Aorta (tissue), 5 donors: ENCODE measurements around the gene USP10. TPM values are rescaled to one million over a fixed set of nuclear protein-coding genes. Genes with fewer than 3 reads are reported as not detected.

Source experiments
- ATAC-seq: fragments of 200-7000 bp; cut with Tn5 transposase; one replicate; pipeline ENCODE4 v1.9.1; 2022; ENCODE audit warnings: moderate library complexity; ENCODE audit not compliant: low FRiP score
- DNase-seq, 2 donors: peaks; one replicate each; pipeline ENCODE4 v3.0.0-alpha.2; 2020
- H3K27ac ChIP-seq, 2 donors: one replicate each; pipeline ENCODE4 v1.5.1; 2013; ENCODE audit warnings: low read length in 2 of 2, mild to moderate bottlenecking in 2 of 2, moderate library complexity in 2 of 2, control low read depth in 1 of 2, inconsistent platforms in 1 of 2, low read depth in 1 of 2
- H3K27me3 ChIP-seq, 2 donors: one replicate each; pipeline ENCODE4 v1.6.1; 2013; ENCODE audit warnings: control low read depth in 1 of 2, low read length in 1 of 2, mild to moderate bottlenecking in 1 of 2, moderate library complexity in 1 of 2; ENCODE audit not compliant: insufficient read depth in 2 of 2, control insufficient read depth in 1 of 2
- H3K36me3 ChIP-seq, 2 donors: one replicate each; pipeline ENCODE4 v1.6.1; 2013; ENCODE audit warnings: control low read depth in 1 of 2, low read length in 1 of 2, mild to moderate bottlenecking in 1 of 2; ENCODE audit not compliant: insufficient read depth in 2 of 2, control insufficient read depth in 1 of 2
- H3K4me1 ChIP-seq, 2 donors: one replicate each; pipeline ENCODE4 v1.6.1; 2013; ENCODE audit warnings: low read length in 2 of 2, control low read depth in 1 of 2, mild to moderate bottlenecking in 1 of 2, moderate library complexity in 1 of 2; ENCODE audit not compliant: insufficient read depth in 2 of 2, control insufficient read depth in 1 of 2
- H3K4me3 ChIP-seq, 2 donors: one replicate each; pipeline ENCODE4 v1.5.1; 2013; ENCODE audit warnings: low read length in 2 of 2, control low read depth in 1 of 2, mild to moderate bottlenecking in 1 of 2
- H3K9me3 ChIP-seq: one replicate; pipeline ENCODE4 v1.6.1; 2013; ENCODE audit warnings: mild to moderate bottlenecking, low read length; ENCODE audit not compliant: control insufficient read depth
- WGBS, 2 donors: extraction: QIAGEN DNeasy Blood & Tissue Kit; methylation state at CpG; one replicate each; pipeline ENCODE4 v1.1.7; 2013; 5-methylcytosine and 5-hydroxymethylcytosine counted together
- intact Hi-C, 2 donors: fragments of 100-400 bp; cut with DNase I; formaldehyde crosslinking; loops; one replicate each; pipeline versions ENCODE4 v1.14.2 to v1.15.0; 2022
- polyA plus RNA-seq, 2 donors: library from polyadenylated mRNA; stranded (reverse); fragments of 200-250 nt; gene quantifications; one replicate each; pipeline ENCODE4 v1.2.3, GENCODE V29; 2013
- total RNA-seq, 2 donors: library from RNA; stranded (reverse); fragmentation: NEBNext Ultra II Directional; extraction: Animal tissue kit (Norgen Biotek cat#: 25700); gene quantifications; one replicate each; pipeline ENCODE4 v1.2.1, GENCODE V29; 2021
- donor health status: healthy with polysubstance abuse.
- donor health status: Bipolar disorder and iron deficiency.
- donor health status: DM: no; HTN: no; CAD: no.
- donor health status: DM: no; HTN: no; CAD: no.
- donor health status: DM: yes; HTN: yes; CAD: no.

The USP10 gene
- total and polyA plus RNA-seq, 4 donors, result 14.0 to 59.4 (median 40.1) TPM

- ATAC-seq, result no peak
- Histone ChIP-seq H3K27me3 (no peaks in the 10 kb centered on the region), H3K36me3 (no peaks in the 10 kb centered on the region), H3K4me3 (no peak overlapping the region), H3K4me1 (no peaks in the 10 kb centered on the region), H3K9me3 (no peaks in the 10 kb centered on the region), H3K27ac (no peak overlapping the region)
- peak; percentile 62 to 74 for DNase-seq
- intact Hi-C loops, result no loop called here
- WGBS, 2 donors, result 23 to 30% methylated on average over 11 of the region's 11 CpGs
Measured at GRCh38 chr16:84785843-84786581, 86.2 kb downstream of the USP10 start.

DNA sequence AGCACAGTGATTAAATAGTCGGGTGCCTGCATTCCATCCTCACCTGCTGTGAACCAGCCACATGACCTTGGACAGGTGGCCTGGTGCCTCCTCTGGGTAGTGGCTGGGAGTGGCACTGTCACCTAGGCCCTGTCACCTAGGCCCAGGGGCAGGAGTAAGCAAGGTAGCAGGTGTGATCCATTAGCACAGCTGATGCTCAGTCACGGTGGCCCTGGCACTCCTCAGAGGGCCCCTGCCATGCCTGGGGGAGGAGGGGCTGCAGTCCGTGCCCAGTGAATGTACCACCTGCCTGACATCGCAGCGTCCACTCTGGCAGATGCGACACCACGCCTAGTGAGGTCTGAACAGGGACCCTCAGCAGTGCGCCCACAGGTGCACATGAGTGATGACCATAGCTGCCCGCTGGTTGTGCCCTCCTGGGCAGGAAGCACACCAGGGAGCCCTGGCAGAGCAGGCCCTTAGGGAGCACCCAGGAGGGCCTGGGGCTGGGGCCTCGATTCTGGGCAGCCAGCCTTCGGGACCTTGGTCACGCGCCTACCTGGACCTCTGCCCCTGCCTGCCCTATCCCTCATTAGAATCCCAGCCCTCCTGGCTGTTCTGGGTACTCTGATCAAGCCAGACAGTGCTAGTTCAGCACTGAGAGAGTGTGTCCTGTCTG is 86.9 kb downstream of the USP10 start:
- WGBS, 2 donors, result 51 to 58% methylated on average over 13 of the region's 13 CpGs
- Histone ChIP-seq H3K36me3 (no peaks in the 10 kb centered on the region), H3K9me3 (no peaks in the 10 kb centered on the region), H3K27ac (no peak overlapping the region), H3K27me3 (no peaks in the 10 kb centered on the region), H3K4me3 (no peak overlapping the region), H3K4me1 (no peaks in the 10 kb centered on the region)
- intact Hi-C loops, result no loop called here
- ATAC-seq (no peak), DNase-seq (peak in 1 of 2 donors; percentile 69)

- Histone ChIP-seq H3K9me3 (no peaks in the 10 kb centered on the region), H3K27me3 (no peaks in the 10 kb centered on the region), H3K4me3 (no peak overlapping the region), H3K27ac (no peak overlapping the region), H3K4me1 (no peaks in the 10 kb centered on the region), H3K36me3 (no peaks in the 10 kb centered on the region)
- DNase-seq (peak in 1 of 2 donors; percentile 5), ATAC-seq (no peak)
- WGBS, 2 donors, result 25 to 29% methylated on average over 5 of the region's 5 CpGs
- intact Hi-C loops, result no loop called here
Measured at GRCh38 chr16:84787263-84787622, 87.4 kb downstream of the USP10 start.

- intact Hi-C loops, result no loop called here
- DNase-seq (peak in 1 of 2 donors; percentile 63), ATAC-seq (no peak)
- Histone ChIP-seq H3K27ac (no peak overlapping the region), H3K9me3 (no peaks in the 10 kb centered on the region), H3K36me3 (no peaks in the 10 kb centered on the region), H3K4me1 (no peaks in the 10 kb centered on the region), H3K27me3 (no peaks in the 10 kb centered on the region), H3K4me3 (no peak overlapping the region)
- WGBS, 2 donors, result 96 to 97% methylated on average over 22 of the region's 22 CpGs
Measured at GRCh38 chr16:84788920-84789391, 89.2 kb downstream of the USP10 start.

DNA sequence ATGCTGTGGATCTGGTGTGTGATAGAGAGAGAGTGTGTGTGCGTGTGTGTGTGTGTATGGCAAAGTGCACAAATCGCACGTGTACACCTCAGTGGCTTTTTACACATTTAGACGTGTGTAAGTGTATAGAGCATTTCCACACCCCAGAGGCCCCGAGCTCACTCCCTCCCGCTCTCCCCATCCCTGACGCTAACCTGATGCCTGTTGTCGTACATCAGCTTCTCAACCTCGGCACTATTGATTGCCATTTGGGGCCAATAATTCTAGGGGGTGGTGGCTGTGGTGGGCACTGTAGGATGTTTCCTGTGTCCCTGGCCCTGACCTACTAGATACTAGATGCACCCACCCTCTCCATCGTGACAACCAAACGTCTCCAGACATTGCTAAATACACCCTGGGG is 89.6 kb downstream of the USP10 start:
- H3K36me3 ChIP-seq, result no peaks in the 10 kb centered on the region
- no peaks in the 10 kb centered on the region for H3K4me1 ChIP-seq
- H3K27ac ChIP-seq, result no peak overlapping the region
- H3K9me3 ChIP-seq, result no peaks in the 10 kb centered on the region
- H3K4me3 ChIP-seq, result no peak overlapping the region
- DNase-seq (no peak), ATAC-seq (no peak)
- intact Hi-C loops, result no loop called here
- no peaks in the 10 kb centered on the region for H3K27me3 ChIP-seq
- 88 to 92% methylated on average over 11 of the region's 11 CpGs for WGBS, 2 donors

DNA sequence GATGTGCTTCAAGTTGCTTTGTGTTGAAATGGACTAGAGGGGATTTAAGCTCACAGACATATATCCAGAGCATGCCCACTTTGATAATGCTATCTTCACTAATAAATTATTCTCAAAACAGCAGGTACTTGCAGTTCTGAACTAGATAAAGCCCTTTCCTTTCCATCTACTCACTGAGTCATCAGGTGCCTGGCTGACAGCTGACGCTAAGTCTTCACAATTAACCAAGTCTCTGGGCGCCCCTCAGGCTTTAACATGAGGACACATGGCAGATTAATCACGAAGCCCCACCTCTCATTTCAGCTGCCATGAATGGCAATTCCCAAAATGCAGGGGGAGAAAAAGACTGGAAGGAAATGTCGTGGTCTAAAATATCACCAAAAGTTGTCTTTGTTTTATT is 90.5 kb downstream of the USP10 start:
- no peak for ATAC-seq
- WGBS, 2 donors, result 94 to 96% methylated on average over 4 of the region's 4 CpGs
- H3K4me3 ChIP-seq, result no peak overlapping the region
- peak in 1 of 2 donors; percentile 12 for DNase-seq
- intact Hi-C loops, result no loop called here
- no peaks in the 10 kb centered on the region for H3K36me3 ChIP-seq
- H3K27me3 ChIP-seq, result no peaks in the 10 kb centered on the region
- H3K9me3 ChIP-seq, result no peaks in the 10 kb centered on the region
- no peaks in the 10 kb centered on the region for H3K4me1 ChIP-seq
- H3K27ac ChIP-seq, result no peak overlapping the region

- no peak overlapping the region for H3K27ac ChIP-seq
Measured at GRCh38 chr16:84791088-84791487, 91.3 kb downstream of the USP10 start.

GRCh38 chr16:84791501-84791900 is 91.7 kb downstream of the USP10 start:
- Histone ChIP-seq H3K9me3 (no peaks in the 10 kb centered on the region), H3K4me3 (no peak overlapping the region), H3K4me1 (no peaks in the 10 kb centered on the region), H3K27me3 (no peaks in the 10 kb centered on the region), H3K27ac (no peak overlapping the region), H3K36me3 (no peaks in the 10 kb centered on the region)
- ATAC-seq (no peak), DNase-seq (no peak)
- 83 to 86% methylated on average over 6 of the region's 6 CpGs for WGBS, 2 donors
- intact Hi-C loops, result no loop called here

More at GRCh38 chr16:84791088-84791487, 91.3 kb downstream of the USP10 start:
- Histone ChIP-seq H3K9me3 (no peaks in the 10 kb centered on the region), H3K4me3 (no peak overlapping the region), H3K4me1 (no peaks in the 10 kb centered on the region), H3K27me3 (no peaks in the 10 kb centered on the region), H3K36me3 (no peaks in the 10 kb centered on the region)
- ATAC-seq (no peak), DNase-seq (peak in 1 of 2 donors; percentile 42)
- 56 to 73% methylated on average over 12 of the region's 12 CpGs for WGBS, 2 donors
- intact Hi-C loops, result no loop called here

DNA sequence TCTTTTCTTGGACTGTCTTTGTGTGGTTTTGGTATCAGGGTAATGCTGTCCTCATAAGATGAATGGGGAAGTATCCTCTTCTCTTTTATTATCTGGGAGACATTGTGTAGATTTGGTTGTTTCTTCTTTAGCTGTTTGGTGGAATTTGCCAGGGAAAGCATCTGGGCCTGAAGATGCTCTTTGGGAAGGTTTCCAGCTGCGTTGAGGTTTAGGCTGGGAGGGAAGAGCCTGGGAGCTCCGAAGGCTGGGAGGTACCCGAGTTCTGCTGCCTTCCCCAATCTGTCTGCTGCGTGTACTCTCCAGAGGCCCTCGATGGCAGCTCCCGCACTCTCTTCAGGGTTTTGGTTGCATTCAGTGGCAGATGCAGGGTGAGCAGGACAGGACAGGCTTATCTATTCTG is 94.4 kb downstream of the USP10 start:
- Histone ChIP-seq H3K4me1 (no peaks in the 10 kb centered on the region), H3K36me3 (no peaks in the 10 kb centered on the region), H3K27ac (no peak overlapping the region), H3K27me3 (no peaks in the 10 kb centered on the region), H3K9me3 (no peaks in the 10 kb centered on the region), H3K4me3 (no peak overlapping the region)
- intact Hi-C loops, result no loop called here
- WGBS, 2 donors, result 95 to 98% methylated on average over 6 of the region's 6 CpGs
- DNase-seq (no peak), ATAC-seq (no peak)
